HUES64 (cell line): ENCODE measurements around the gene ASB6.
A peak's percentile ranks its signal among the peaks of the same experiment; 100 is the strongest.

Experiments
- H3K27ac ChIP-seq: 2 replicates; pipeline ENCODE4 v1.7.0; 2013; ENCODE audit warnings: low read depth, low read length, inconsistent platforms
- H3K27me3 ChIP-seq: 2 replicates; pipeline ENCODE4 v1.6.1; 2013; ENCODE audit warnings: mild to moderate bottlenecking, low read length; ENCODE audit not compliant: insufficient read depth
- H3K36me3 ChIP-seq: 2 replicates; pipeline ENCODE4 v1.6.1; 2013; ENCODE audit warnings: mild to moderate bottlenecking, low read length; ENCODE audit not compliant: insufficient read depth
- H3K4me1 ChIP-seq: 2 replicates; pipeline ENCODE4 v1.6.1; 2013; ENCODE audit warnings: mild to moderate bottlenecking, low read length, moderate library complexity; ENCODE audit not compliant: insufficient read depth
- H3K4me3 ChIP-seq: 2 replicates; pipeline ENCODE4 v1.5.1; 2013; ENCODE audit warnings: mild to moderate bottlenecking, low read length, moderate library complexity
- H3K9ac ChIP-seq: 2 replicates; pipeline ENCODE4 v1.6.1; 2013; ENCODE audit warnings: mild to moderate bottlenecking, low read depth, low read length
- H3K9me3 ChIP-seq: 2 replicates; pipeline ENCODE4 v1.6.1; 2013; ENCODE audit warnings: low read depth, low read length; ENCODE audit not compliant: insufficient read depth
- WGBS: fragments of 150-250, 120-280 bp; methylation state at CpG from one replicate; pipeline ENCODE4 v1.1.7; 2013; ENCODE audit warnings: missing lambda C conversion rate; 5-methylcytosine and 5-hydroxymethylcytosine counted together

Gene ASB6

GRCh38 chr9:129624168-129624759 lies 17.7 kb downstream of the ASB6 start:
- Histone ChIP-seq H3K27ac (no peak overlapping the region), H3K4me1 (peaks cover 8% of the 10 kb centered on the region)

DNA sequence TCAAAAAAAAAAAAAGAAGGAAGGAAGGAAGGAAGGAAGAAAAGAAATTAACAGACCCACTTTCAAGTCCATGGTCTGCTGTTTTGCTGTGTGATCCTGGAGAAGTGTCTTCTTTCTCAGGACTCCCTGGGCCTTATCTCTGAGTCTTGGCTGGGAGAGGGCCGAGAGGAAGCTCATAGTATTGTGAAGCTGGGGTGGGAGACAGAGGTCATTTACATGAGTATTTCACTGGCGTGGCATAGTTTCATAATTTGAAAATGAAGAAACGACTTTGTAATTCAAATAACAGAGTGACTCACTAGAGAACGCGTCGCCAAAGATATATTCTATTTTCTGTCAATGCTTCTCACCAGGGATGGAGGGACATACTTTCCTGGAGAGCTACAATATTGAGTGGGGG lies 18.6 kb downstream of the ASB6 start:
- no peaks in the 10 kb centered on the region for H3K9me3 ChIP-seq
- H3K4me3 ChIP-seq = no peak overlapping the region
- H3K4me1 ChIP-seq = peaks cover 8% of the 10 kb centered on the region
- no peak overlapping the region for H3K9ac ChIP-seq
- WGBS = 84% methylated on average over 6 of the region's 6 CpGs
- H3K36me3 ChIP-seq = peaks cover 9% of the 10 kb centered on the region; the same call in 1 of the 2 replicates
- H3K27me3 ChIP-seq = peaks cover 34% of the 10 kb centered on the region
- no peak overlapping the region for H3K27ac ChIP-seq

More at GRCh38 chr9:129624168-129624759, 17.7 kb downstream of the ASB6 start:
- peaks cover 29% of the 10 kb centered on the region for H3K27me3 ChIP-seq
- H3K9me3 ChIP-seq = no peaks in the 10 kb centered on the region
- H3K4me3 ChIP-seq = no peak overlapping the region
- 49% methylated on average over 10 of the region's 12 CpGs for WGBS
- H3K9ac ChIP-seq = no peak overlapping the region
- H3K36me3 ChIP-seq = peaks cover 14% of the 10 kb centered on the region; the same call in 1 of the 2 replicates

- Histone ChIP-seq H3K9ac (peak within 1 kb of the TSS; percentile 62), H3K4me1 (no peaks in the 10 kb centered on the region; the same call in 1 of the 2 replicates), H3K9me3 (no peaks in the 10 kb centered on the region), H3K4me3 (peak within 1 kb of the TSS; percentile 62), H3K36me3 (no peaks in the 10 kb centered on the region), H3K27me3 (peaks cover 34% of the 10 kb centered on the region), H3K27ac (no peak within 1 kb of the TSS)
- WGBS = 23% methylated on average over 21 of the region's 21 CpGs
Measured at GRCh38 chr9:129620669-129621295, 21.2 kb downstream of the ASB6 start, which contains the start of gene C9orf50. TSS of gene C9orf50 (minus strand) at chr9:129621101. CDS start at chr9:129620574, 527 bp downstream.

- peak overlapping the region; percentile 62 for H3K9ac ChIP-seq
- H3K36me3 ChIP-seq = no peaks in the 10 kb centered on the region
- H3K27me3 ChIP-seq = peaks cover 34% of the 10 kb centered on the region
- no peaks in the 10 kb centered on the region; the same call in 1 of the 2 replicates for H3K4me1 ChIP-seq
- 1% methylated on average over 82 of the region's 82 CpGs for WGBS
- no peaks in the 10 kb centered on the region for H3K9me3 ChIP-seq
- H3K4me3 ChIP-seq = peak overlapping the region; percentile 62
- no peak overlapping the region for H3K27ac ChIP-seq
Measured at GRCh38 chr9:129619787-129620668, 21.9 kb downstream of the ASB6 start.

- Histone ChIP-seq H3K27ac (no peak overlapping the region), H3K4me3 (no peak overlapping the region), H3K9me3 (no peaks in the 10 kb centered on the region), H3K4me1 (no peaks in the 10 kb centered on the region; the same call in 1 of the 2 replicates), H3K36me3 (no peaks in the 10 kb centered on the region), H3K27me3 (peaks cover 34% of the 10 kb centered on the region), H3K9ac (no peak overlapping the region)
- 23% methylated on average over 1 of the region's 1 CpG for WGBS
Measured at GRCh38 chr9:129617167-129617566, 24.8 kb downstream of the ASB6 start.

DNA sequence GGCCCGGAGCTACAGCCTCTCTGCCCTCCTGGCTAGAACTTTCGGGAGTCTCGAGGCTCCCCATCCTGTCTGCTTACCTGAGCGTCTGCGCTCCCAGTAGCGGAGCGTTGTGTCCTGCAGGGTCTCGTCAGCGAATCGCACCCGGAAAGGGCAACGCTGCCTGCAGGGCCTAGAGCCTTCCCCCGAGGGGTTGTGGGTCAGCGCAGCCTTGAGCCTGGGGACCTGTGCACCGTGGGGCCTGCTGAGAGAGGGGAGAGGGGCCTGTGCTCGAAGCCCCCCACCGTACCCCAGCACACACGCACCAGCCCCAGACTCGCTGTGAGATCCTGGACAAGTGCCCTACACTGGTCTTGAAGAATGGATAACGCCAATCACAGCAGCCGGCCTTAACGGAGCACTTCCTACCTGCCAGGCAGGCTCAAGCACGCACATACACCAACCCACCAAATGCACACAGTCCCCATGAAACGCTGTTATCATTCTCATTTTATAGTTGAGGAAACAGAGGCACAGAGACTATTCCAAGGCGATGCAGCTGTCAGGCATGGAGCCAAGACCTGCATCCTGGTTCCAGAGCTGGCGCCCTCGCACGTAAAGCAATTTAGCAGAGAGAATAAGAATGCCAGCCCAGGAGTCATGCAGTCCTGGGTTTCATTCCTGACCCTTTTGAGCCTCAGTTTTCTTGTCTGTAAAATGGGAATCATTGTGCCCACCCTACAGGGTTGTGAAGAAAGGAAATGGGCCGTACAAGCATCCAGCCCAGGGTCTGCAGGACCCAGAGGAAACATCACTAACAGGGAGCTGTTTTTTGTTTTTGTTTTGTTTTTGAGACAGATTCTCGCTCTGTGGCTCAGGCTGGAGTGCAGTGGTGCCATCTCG lies 26.3 kb downstream of the ASB6 start:
- no peak overlapping the region for H3K9ac ChIP-seq
- peaks cover 19% of the 10 kb centered on the region for H3K27me3 ChIP-seq
- no peak overlapping the region for H3K27ac ChIP-seq
- no peaks in the 10 kb centered on the region for H3K36me3 ChIP-seq
- H3K4me1 ChIP-seq = no peaks in the 10 kb centered on the region; the same call in 1 of the 2 replicates
- H3K4me3 ChIP-seq = no peak overlapping the region
- H3K9me3 ChIP-seq = no peaks in the 10 kb centered on the region
- WGBS = 91% methylated on average over 31 of the region's 31 CpGs

GRCh38 chr9:129614932-129615331 lies 27.0 kb downstream of the ASB6 start:
- no peak overlapping the region for H3K4me3 ChIP-seq
- H3K27me3 ChIP-seq = peaks cover 12% of the 10 kb centered on the region
- H3K27ac ChIP-seq = no peak overlapping the region
- no peaks in the 10 kb centered on the region for H3K9me3 ChIP-seq
- WGBS = 93% methylated on average over 10 of the region's 10 CpGs
- no peaks in the 10 kb centered on the region; the same call in 1 of the 2 replicates for H3K4me1 ChIP-seq
- H3K36me3 ChIP-seq = no peaks in the 10 kb centered on the region
- no peak overlapping the region for H3K9ac ChIP-seq

GRCh38 chr9:129613520-129614175 lies 28.3 kb downstream of the ASB6 start:
- H3K27ac ChIP-seq = no peak overlapping the region
- WGBS = 81% methylated on average over 19 of the region's 19 CpGs
- no peaks in the 10 kb centered on the region; the same call in 1 of the 2 replicates for H3K27me3 ChIP-seq
- no peaks in the 10 kb centered on the region for H3K4me1 ChIP-seq
- no peak overlapping the region for H3K4me3 ChIP-seq
- H3K9me3 ChIP-seq = no peaks in the 10 kb centered on the region
- H3K36me3 ChIP-seq = no peaks in the 10 kb centered on the region
- no peak overlapping the region for H3K9ac ChIP-seq

- Histone ChIP-seq H3K36me3 (no peaks in the 10 kb centered on the region), H3K27me3 (no peaks in the 10 kb centered on the region; the same call in 1 of the 2 replicates), H3K4me1 (no peaks in the 10 kb centered on the region), H3K4me3 (no peak overlapping the region), H3K27ac (no peak overlapping the region), H3K9me3 (no peaks in the 10 kb centered on the region), H3K9ac (no peak overlapping the region)
- 87% methylated on average over 15 of the region's 15 CpGs for WGBS
Measured at GRCh38 chr9:129612815-129613519, 29.0 kb downstream of the ASB6 start.
